HG03432 (cell line): Measurements from ENCODE around the gene PALLD.

Source experiments
- ATAC-seq: cut with Tn5 transposase; IDR thresholded peaks from one replicate; pipeline ENCODE4 v1.9.1; 2021; ENCODE audit warnings: mild to moderate bottlenecking, moderate library complexity; ENCODE audit not compliant: unreplicated experiment

Gene PALLD

GRCh38 chr4:168585168-168586091 is 88.6 kb downstream of the PALLD start:
- peak; percentile 94 for ATAC-seq

GRCh38 chr4:168586926-168587325 is 90.1 kb downstream of the PALLD start:
- no peak for ATAC-seq

GRCh38 chr4:168587411-168588125 is 90.7 kb downstream of the PALLD start:
- no peak for ATAC-seq

- ATAC-seq: no peak
Measured at GRCh38 chr4:168588916-168589531, 92.2 kb downstream of the PALLD start.

GRCh38 chr4:168592676-168593075 is 95.8 kb downstream of the PALLD start:
- ATAC-seq: no peak

GRCh38 chr4:168593399-168593798 is 96.5 kb downstream of the PALLD start:
- ATAC-seq: no peak

GRCh38 chr4:168594121-168594520 is 97.3 kb downstream of the PALLD start:
- ATAC-seq: no peak

GRCh38 chr4:168598191-168598590 is 101.3 kb downstream of the PALLD start:
- no peak for ATAC-seq

- no peak for ATAC-seq
Measured at GRCh38 chr4:168600796-168601583, 104.1 kb downstream of the PALLD start.

- no peak for ATAC-seq
Measured at GRCh38 chr4:168601899-168602298, 105.0 kb downstream of the PALLD start.

GRCh38 chr4:168604496-168605373 is 107.9 kb downstream of the PALLD start:
- ATAC-seq: no peak

GRCh38 chr4:168605411-168605810 is 108.6 kb downstream of the PALLD start:
- no peak for ATAC-seq

- no peak for ATAC-seq
Measured at GRCh38 chr4:168607215-168607614, 110.4 kb downstream of the PALLD start.

- ATAC-seq: no peak
Measured at GRCh38 chr4:168608771-168609170, 111.9 kb downstream of the PALLD start.

GRCh38 chr4:168609369-168609768 is 112.5 kb downstream of the PALLD start:
- no peak for ATAC-seq

- ATAC-seq: no peak
Measured at GRCh38 chr4:168610911-168611530, 114.2 kb downstream of the PALLD start.

- ATAC-seq: no peak
Measured at GRCh38 chr4:168612450-168613135, 115.7 kb downstream of the PALLD start.

- no peak for ATAC-seq
Measured at GRCh38 chr4:168613869-168614268, 117.0 kb downstream of the PALLD start.
